SK-N-SH treated with all-trans-retinoic acid at 6 μM for 48 hours (cell line): ENCODE measurements around the gene POLR1E.

Experiments
- ESRRG ChIP-seq: fragments of 250-450 bp; sonication (Bioruptor Pico); IDR thresholded peaks from 2 replicates; pipeline ENCODE4 v1.6.1; 2021; ENCODE audit warnings: mild to moderate bottlenecking
- OSR1 ChIP-seq: fragments of 250-450 bp; sonication (Bioruptor Pico); IDR thresholded peaks from 2 replicates; pipeline ENCODE4 v1.8.0; 2022; ENCODE audit warnings: moderate library complexity, mild to moderate bottlenecking, inconsistent platforms
- TOX ChIP-seq: fragments of 250-450 bp; sonication (Bioruptor Pico); IDR thresholded peaks from 2 replicates; pipeline ENCODE4 v1.8.0; 2021; ENCODE audit warnings: mild to moderate bottlenecking, moderate library complexity, borderline replicate concordance
- ZC3H10 ChIP-seq: fragments of 250-450 bp; sonication (Bioruptor Pico); IDR thresholded peaks from 2 replicates; pipeline ENCODE4 v1.5.1; 2021; ENCODE audit warnings: mild to moderate bottlenecking, moderate library complexity
- ZNF565 ChIP-seq: fragments of 450-650 bp; formaldehyde crosslinking; conservative IDR thresholded peaks from 2 replicates; pipeline ENCODE4 v1.5.0; 2020; ENCODE audit warnings: low read depth, mild to moderate bottlenecking, moderate library complexity
- TF ChIP-seq, protein P1 (sequence below): fragments of 250-450 bp; sonication (Bioruptor Pico); IDR thresholded peaks from 2 replicates; pipeline ENCODE4 v1.8.0; 2020; ENCODE audit warnings: mild to moderate bottlenecking, moderate library complexity, borderline replicate concordance
- TF ChIP-seq, protein P2 (sequence below): fragments of 250-450 bp; sonication (Bioruptor Pico); IDR thresholded peaks from 2 replicates; pipeline ENCODE4 v1.5.1; 2021; ENCODE audit warnings: mild to moderate bottlenecking, moderate library complexity

DNA sequence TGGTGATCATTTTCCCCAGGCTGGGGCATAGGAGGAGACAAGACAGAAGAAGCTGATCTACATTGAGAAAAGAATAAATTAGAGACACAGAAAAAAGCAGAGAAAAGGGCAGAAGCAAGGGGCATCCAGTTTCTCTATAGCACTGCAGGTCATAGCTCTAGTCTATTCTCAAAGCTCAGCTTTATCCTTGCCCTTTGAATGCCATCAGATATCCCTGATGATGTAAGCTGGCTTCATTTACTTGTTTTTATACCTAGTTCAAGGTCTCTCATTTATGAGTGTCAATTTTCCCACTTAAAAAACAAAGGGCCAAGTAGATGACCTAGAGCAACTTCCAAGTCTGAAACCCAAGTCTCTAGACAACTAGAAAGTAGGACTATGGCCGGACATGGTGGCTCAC, 57.7 kb downstream of the POLR1E start:
- TF ChIP-seq ZNF565, result no peak
- TF ChIP-seq, protein P1, sequence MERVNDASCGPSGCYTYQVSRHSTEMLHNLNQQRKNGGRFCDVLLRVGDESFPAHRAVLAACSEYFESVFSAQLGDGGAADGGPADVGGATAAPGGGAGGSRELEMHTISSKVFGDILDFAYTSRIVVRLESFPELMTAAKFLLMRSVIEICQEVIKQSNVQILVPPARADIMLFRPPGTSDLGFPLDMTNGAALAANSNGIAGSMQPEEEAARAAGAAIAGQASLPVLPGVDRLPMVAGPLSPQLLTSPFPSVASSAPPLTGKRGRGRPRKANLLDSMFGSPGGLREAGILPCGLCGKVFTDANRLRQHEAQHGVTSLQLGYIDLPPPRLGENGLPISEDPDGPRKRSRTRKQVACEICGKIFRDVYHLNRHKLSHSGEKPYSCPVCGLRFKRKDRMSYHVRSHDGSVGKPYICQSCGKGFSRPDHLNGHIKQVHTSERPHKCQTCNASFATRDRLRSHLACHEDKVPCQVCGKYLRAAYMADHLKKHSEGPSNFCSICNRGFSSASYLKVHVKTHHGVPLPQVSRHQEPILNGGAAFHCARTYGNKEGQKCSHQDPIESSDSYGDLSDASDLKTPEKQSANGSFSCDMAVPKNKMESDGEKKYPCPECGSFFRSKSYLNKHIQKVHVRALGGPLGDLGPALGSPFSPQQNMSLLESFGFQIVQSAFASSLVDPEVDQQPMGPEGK (CRISPR knock-in tag), result no peak
- TF ChIP-seq, protein P2, sequence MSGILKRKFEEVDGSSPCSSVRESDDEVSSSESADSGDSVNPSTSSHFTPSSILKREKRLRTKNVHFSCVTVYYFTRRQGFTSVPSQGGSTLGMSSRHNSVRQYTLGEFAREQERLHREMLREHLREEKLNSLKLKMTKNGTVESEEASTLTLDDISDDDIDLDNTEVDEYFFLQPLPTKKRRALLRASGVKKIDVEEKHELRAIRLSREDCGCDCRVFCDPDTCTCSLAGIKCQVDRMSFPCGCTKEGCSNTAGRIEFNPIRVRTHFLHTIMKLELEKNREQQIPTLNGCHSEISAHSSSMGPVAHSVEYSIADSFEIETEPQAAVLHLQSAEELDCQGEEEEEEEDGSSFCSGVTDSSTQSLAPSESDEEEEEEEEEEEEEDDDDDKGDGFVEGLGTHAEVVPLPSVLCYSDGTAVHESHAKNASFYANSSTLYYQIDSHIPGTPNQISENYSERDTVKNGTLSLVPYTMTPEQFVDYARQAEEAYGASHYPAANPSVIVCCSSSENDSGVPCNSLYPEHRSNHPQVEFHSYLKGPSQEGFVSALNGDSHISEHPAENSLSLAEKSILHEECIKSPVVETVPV (CRISPR knock-in tag), result no peak
- no peak for TF ChIP-seq TOX (CRISPR knock-in tag)
- TF ChIP-seq ZC3H10, result no peak
- no peak for TF ChIP-seq OSR1 (CRISPR knock-in tag)
- TF ChIP-seq ESRRG (CRISPR knock-in tag), result no peak
